ENCODE measurements around the gene GLUD2. TPM values are rescaled to one million over a fixed set of nuclear protein-coding genes. Genes with fewer than 3 reads are reported as not detected.
"Not testable (repeated sequence)": the region's sequence is repeated elsewhere in the genome, so short reads cannot be mapped to it uniquely, and the experiment has no call there.

GLUD2 gene
- 2.5 TPM for total RNA-seq

GRCh38 chrX:121047441-121048419 is at the start of gene GLUD2:
TSS of gene GLUD2 (plus strand) at chrX:121047610. CDS start at chrX:121047685, 75 bp downstream.
- DNase-seq (ENCODE audit: low spot score), result not testable (repeated sequence)

- no peak for DNase-seq (ENCODE audit: low spot score)
Observed at GRCh38 chrX:120999413-120999812, 48.0 kb upstream of the GLUD2 start.

GRCh38 chrX:121000589-121000988 is 46.8 kb upstream of the GLUD2 start:
- no peak for DNase-seq (ENCODE audit: low spot score)

- DNase-seq (ENCODE audit: low spot score), result no peak
Observed at GRCh38 chrX:121008920-121009319, 38.5 kb upstream of the GLUD2 start.

- no peak for DNase-seq (ENCODE audit: low spot score)
Observed at GRCh38 chrX:121009764-121010163, 37.6 kb upstream of the GLUD2 start.

- DNase-seq (ENCODE audit: low spot score), result no peak
Observed at GRCh38 chrX:121010218-121010617, 37.2 kb upstream of the GLUD2 start.

- no peak for DNase-seq (ENCODE audit: low spot score)
Observed at GRCh38 chrX:121011254-121011653, 36.2 kb upstream of the GLUD2 start.

GRCh38 chrX:121013897-121014455 is 33.4 kb upstream of the GLUD2 start:
- no peak for DNase-seq (ENCODE audit: low spot score)

- DNase-seq (ENCODE audit: low spot score), result no peak
Observed at GRCh38 chrX:121014826-121015225, 32.6 kb upstream of the GLUD2 start.

GRCh38 chrX:121028419-121028818 is 19.0 kb upstream of the GLUD2 start:
- DNase-seq (ENCODE audit: low spot score), result no peak

- DNase-seq (ENCODE audit: low spot score), result no peak
Observed at GRCh38 chrX:121030083-121030482, 17.3 kb upstream of the GLUD2 start.

- DNase-seq (ENCODE audit: low spot score), result no peak
Observed at GRCh38 chrX:121032531-121032930, 14.9 kb upstream of the GLUD2 start.

GRCh38 chrX:121036137-121036536 is 11.3 kb upstream of the GLUD2 start:
- DNase-seq (ENCODE audit: low spot score), result no peak

GRCh38 chrX:121036951-121037350 is 10.5 kb upstream of the GLUD2 start:
- DNase-seq (ENCODE audit: low spot score), result no peak

- DNase-seq (ENCODE audit: low spot score), result no peak
Observed at GRCh38 chrX:121050781-121051180, 3.4 kb downstream of the GLUD2 start.

GRCh38 chrX:121052122-121052521 is 4.7 kb downstream of the GLUD2 start:
- no peak for DNase-seq (ENCODE audit: low spot score)

- no peak for DNase-seq (ENCODE audit: low spot score)
Observed at GRCh38 chrX:121062289-121062688, 14.9 kb downstream of the GLUD2 start.

- DNase-seq (ENCODE audit: low spot score), result no peak
Observed at GRCh38 chrX:121064579-121064978, 17.2 kb downstream of the GLUD2 start.

- DNase-seq (ENCODE audit: low spot score), result not testable (repeated sequence)
Observed at GRCh38 chrX:121084247-121084646, 36.8 kb downstream of the GLUD2 start.

- no peak for DNase-seq (ENCODE audit: low spot score)
Observed at GRCh38 chrX:121084903-121085611, 37.6 kb downstream of the GLUD2 start.

- no peak for DNase-seq (ENCODE audit: low spot score)
Observed at GRCh38 chrX:121085612-121086010, 38.2 kb downstream of the GLUD2 start.

GRCh38 chrX:121093011-121093410 is 45.6 kb downstream of the GLUD2 start:
- DNase-seq (ENCODE audit: low spot score), result no peak

Measured in ureter (tissue), 1 donor.